ENCODE data around the gene MCIDAS. TPM values are rescaled to one million over a fixed set of nuclear protein-coding genes. Genes with fewer than 3 reads are reported as not detected.
A peak's percentile ranks its signal among the peaks of the same experiment; 100 is the strongest.

The MCIDAS gene
- total and polyA plus RNA-seq, 3 donors from 2014 or later = 0.39 to 0.68 (median 0.42) TPM

DNA sequence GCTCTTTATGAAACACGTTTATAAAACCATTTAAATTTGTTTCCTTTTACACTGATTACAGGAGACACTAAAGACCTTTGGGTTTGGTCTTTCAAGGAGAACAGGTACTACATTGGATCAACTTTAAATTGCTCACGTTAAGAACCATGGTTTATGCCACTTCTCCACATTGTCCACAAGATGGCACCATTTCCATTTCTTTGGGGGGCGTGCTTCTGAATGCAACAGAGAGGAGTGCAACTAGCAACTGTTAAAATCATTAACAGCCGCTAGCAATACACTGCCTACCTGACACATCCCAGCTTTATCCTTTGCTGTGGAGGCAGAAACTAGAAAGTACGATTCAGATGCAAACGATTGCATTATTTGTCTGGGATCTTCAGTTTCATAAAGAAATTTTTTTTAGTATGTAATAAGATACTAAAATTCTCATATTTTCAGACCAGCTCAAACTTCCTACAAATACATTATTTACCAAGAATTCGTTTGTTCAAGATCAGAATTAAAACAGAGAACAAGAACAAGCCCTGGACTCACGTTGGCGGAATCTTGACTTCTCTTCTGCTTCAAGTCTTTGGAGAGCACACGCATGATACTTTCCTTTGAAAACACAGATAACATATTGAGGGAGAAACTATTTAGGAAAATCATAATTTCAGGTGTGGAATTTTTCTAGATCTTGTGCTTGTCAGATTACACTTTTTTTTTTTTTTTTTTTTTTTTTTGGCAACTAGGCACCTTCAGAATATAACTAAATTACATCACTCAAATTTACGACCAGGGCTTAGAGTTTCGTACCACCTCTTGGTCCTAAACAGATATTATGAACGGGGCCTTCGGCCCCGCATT is 54.8 kb downstream of the MCIDAS start:
- 3 to 6% methylated on average over 15 of the region's 15 CpGs for WGBS, 2 donors
- DNase-seq = peak; percentile 67
- no peaks in the 10 kb centered on the region for H3K36me3 ChIP-seq (ENCODE audit: low read depth, missing control alignments)
- intact Hi-C loops (cut with DNase I; ENCODE audit: low total_unique reads) = no loop called here
- TF ChIP-seq CTCF (IDR thresholded peaks at IDR 0.05) (peak; percentile 73 to 84 (median 79)), POLR2A (IDR thresholded peaks at IDR 0.05) (no peak)
- peak overlapping the region in 1 of 2 donors; percentile 59 for H3K4me3 ChIP-seq
- H3K27ac ChIP-seq = no peak overlapping the region
- H3K9me3 ChIP-seq = no peaks in the 10 kb centered on the region
- peaks cover 7% of the 10 kb centered on the region for H3K4me1 ChIP-seq
- no peaks in the 10 kb centered on the region for H3K27me3 ChIP-seq

GRCh38 chr5:55171471-55171870 is 55.6 kb downstream of the MCIDAS start:
- Histone ChIP-seq H3K4me3 (no peak overlapping the region), H3K27ac (no peak overlapping the region), H3K4me1 (peaks cover 7% of the 10 kb centered on the region), H3K9me3 (no peaks in the 10 kb centered on the region), H3K36me3 (ENCODE audit: low read depth, missing control alignments) (no peaks in the 10 kb centered on the region), H3K27me3 (no peaks in the 10 kb centered on the region)
- TF ChIP-seq CTCF (IDR thresholded peaks at IDR 0.05) (no peak), POLR2A (IDR thresholded peaks at IDR 0.05) (no peak)
- intact Hi-C loops (cut with DNase I; ENCODE audit: low total_unique reads) = no loop called here
- DNase-seq = no peak
- WGBS, 2 donors = 33% methylated on average over 2 of the region's 2 CpGs

MicroRNAs within 50 kb of the gene (microRNA counts, 767-probe panel; counts per million panel counts)
- microRNA hsa-miR-449a (0 to 152 counts per million in 2 donors), microRNA hsa-miR-449b-5p (0 to 152 counts per million in 2 donors), microRNA hsa-miR-449c-5p (0 to 152 counts per million in 2 donors)

Small RNA genes lying within 50 kb of the gene (microRNA-seq; reads per million reads assigned to microRNA genes)
- gene MIR449A (ENCODE audit: borderline number of aligned reads in 2 of 2, borderline replicate concordance in 1 of 2) (1,718 to 7,086 reads per million in 2 donors), gene MIR449B (ENCODE audit: borderline number of aligned reads in 2 of 2, borderline replicate concordance in 1 of 2) (9.7 to 31.1 reads per million in 2 donors), gene MIR449C (ENCODE audit: borderline number of aligned reads in 2 of 2, borderline replicate concordance in 1 of 2) (17.4 to 47.6 reads per million in 2 donors)

Small RNA genes lying within 50 kb of the gene (small RNA-seq; reads per million reads assigned to genes)
- gene MIR449A = 2.6 to 4.3 reads per million in 2 donors
- 0.09 to 0.28 reads per million in 2 donors for gene MIR449B
- 2.7 to 3.3 reads per million in 2 donors for gene MIR449C

Other genes starting within 250 kb of the MCIDAS start
- gene ESM1, start 241.7 kb downstream of the MCIDAS start, total RNA-seq = under 1 TPM; 0.50 to 0.87 TPM
- 1.1 TPM for gene ESM1, start 241.7 kb downstream of the MCIDAS start, polyA plus RNA-seq (ENCODE audit: insufficient read depth, low read depth, low replicate concordance)
- 1 to 10 TPM in 1 of 2 donors, not detected in 1; 1.1 TPM for gene GZMK, start 203.1 kb downstream of the MCIDAS start, total RNA-seq
- 3.2 TPM for gene GZMK, start 203.1 kb downstream of the MCIDAS start, polyA plus RNA-seq (ENCODE audit: insufficient read depth, low read depth, low replicate concordance)
- gene GZMA, start 124.7 kb downstream of the MCIDAS start, total RNA-seq = under 1 TPM in 1 of 2 donors, not detected in 1; 0.37 TPM
- 7.1 TPM for gene GZMA, start 124.7 kb downstream of the MCIDAS start, polyA plus RNA-seq (ENCODE audit: insufficient read depth, low read depth, low replicate concordance)
- gene GPX8, start 67.1 kb downstream of the MCIDAS start, total RNA-seq = 10 to 100 TPM in 1 of 2 donors, 1 to 10 TPM in 1; 8.2 to 12.3 TPM
- 13.9 TPM for gene GPX8, start 67.1 kb downstream of the MCIDAS start, polyA plus RNA-seq (ENCODE audit: insufficient read depth, low read depth, low replicate concordance)
- 10 to 100 TPM in 1 of 2 donors, 1 to 10 TPM in 1; 4.8 to 15.6 TPM for gene CDC20B, start 54.1 kb downstream of the MCIDAS start, total RNA-seq
- 2.8 TPM for gene CDC20B, start 54.1 kb downstream of the MCIDAS start, polyA plus RNA-seq (ENCODE audit: insufficient read depth, low read depth, low replicate concordance)
- gene CCNO, start 6.3 kb upstream of the MCIDAS start, total RNA-seq = 10 to 100 TPM; 13.8 to 14.4 TPM
- 19.9 TPM for gene CCNO, start 6.3 kb upstream of the MCIDAS start, polyA plus RNA-seq (ENCODE audit: insufficient read depth, low read depth, low replicate concordance)
- 10 to 100 TPM; 19.0 to 26.8 TPM for gene DHX29, start 80.4 kb upstream of the MCIDAS start, total RNA-seq
- gene DHX29, start 80.4 kb upstream of the MCIDAS start, polyA plus RNA-seq (ENCODE audit: insufficient read depth, low read depth, low replicate concordance) = 8.8 TPM
- 100 to 1,000 TPM; 108 to 126 TPM for gene MTREX, start 80.7 kb upstream of the MCIDAS start, total RNA-seq
- 33.7 TPM for gene MTREX, start 80.7 kb upstream of the MCIDAS start, polyA plus RNA-seq (ENCODE audit: insufficient read depth, low read depth, low replicate concordance)

All from testis (tissue), 3 donors.